GM12878 (cell line): ENCODE results near the gene SERP1. TPM values are rescaled to one million over a fixed set of nuclear protein-coding genes. Genes with fewer than 3 reads are reported as not detected.

Experiments used
- BHLHE40 ChIP-seq, 2 experiments: fragments of 450-650 bp in 1 of 2; IDR thresholded peaks; 2 replicates each; pipeline ENCODE4 v1.6.1; 2011 to 2017; ENCODE audit warnings: low read depth in 2 of 2, borderline replicate concordance in 1 of 2, improper control_type of control experiment in 1 of 2, low read length in 1 of 2, mild to moderate bottlenecking in 1 of 2
- CBFB ChIP-seq: IDR thresholded peaks from 2 replicates; pipeline ENCODE4 v1.6.1; 2016; ENCODE audit warnings: antibody characterized with exemption, low read depth
- CBX5 ChIP-seq: sonication (generic); IDR thresholded peaks from 2 replicates; pipeline ENCODE4 v1.6.1; 2016; ENCODE audit warnings: low read depth, moderate library complexity, mild to moderate bottlenecking, inconsistent platforms
- DPF2 ChIP-seq: fragments of 450-650 bp; IDR thresholded peaks from 2 replicates; pipeline ENCODE4 v1.6.1; 2017; ENCODE audit warnings: mild to moderate bottlenecking
- GATAD2B ChIP-seq: fragments of 450-650 bp; conservative IDR thresholded peaks from 2 replicates; pipeline ENCODE4 v1.6.1; 2017; ENCODE audit warnings: low read depth, mild to moderate bottlenecking, moderate library complexity
- HDGF ChIP-seq: fragments of 450-650 bp; IDR thresholded peaks from 2 replicates; pipeline ENCODE4 v1.6.1; 2016; ENCODE audit warnings: antibody characterized with exemption
- NR2C2 ChIP-seq: IDR thresholded peaks from 2 replicates; pipeline ENCODE4 v1.6.1; 2011; ENCODE audit warnings: borderline replicate concordance, low read depth; ENCODE audit not compliant: control insufficient read depth, insufficient read length
- PML ChIP-seq: IDR thresholded peaks from 2 replicates; pipeline ENCODE4 v1.6.1; 2012; ENCODE audit warnings: low read length, inconsistent platforms
- SRF ChIP-seq, 2 experiments: IDR thresholded peaks; 2 replicates each; pipeline ENCODE4 v1.6.1; 2011; ENCODE audit warnings: low read depth in 2 of 2, low read length in 2 of 2, mild to moderate bottlenecking in 1 of 2, moderate library complexity in 1 of 2
- ZBED1 ChIP-seq: IDR thresholded peaks from 2 replicates; pipeline ENCODE4 v1.6.1; 2016; ENCODE audit warnings: borderline replicate concordance
- ZNF217 ChIP-seq: fragments of 450-650 bp; IDR thresholded peaks from 2 replicates; pipeline ENCODE4 v1.6.1; 2017; ENCODE audit warnings: antibody characterized with exemption, mild to moderate bottlenecking
- polyA plus RNA-seq, 11 experiments: library from polyadenylated mRNA; depleted of rRNA in 4 of 11; unstranded in 6 of 11; stranded (reverse) in 5 of 11; fragments of >200 nt; fragmentation: Nextera tagmentation in 4 of 11; fragmentation: Illumina TruSeq in 1 of 11; extraction: Ambion mirVana in 4 of 11; extraction: Trizol in 1 of 11; gene quantifications; 1 replicate in 1 of 11; 2 replicates in 10 of 11; pipeline versions ENCODE4 v1.2.1 to v1.2.3, GENCODE V29; 2011 to 2016; ENCODE audit warnings: inconsistent platforms in 2 of 11, missing spikeins in 2 of 11, low read depth in 1 of 11
- total RNA-seq, 4 experiments: library from RNA; depleted of rRNA in 3 of 4; stranded (reverse); fragments of >200 nt in 3 of 4; fragmentation: Illumina TruSeq in 1 of 4; extraction: Trizol in 1 of 4; gene quantifications; 2 replicates each; pipeline versions ENCODE4 v1.2.1 to v1.2.3, GENCODE V29; 2013 to 2021
- TF ChIP-seq, protein P1 (sequence below): fragments of 450-650 bp; IDR thresholded peaks from 2 replicates; pipeline ENCODE4 v1.6.1; 2017; ENCODE audit warnings: borderline replicate concordance
- TF ChIP-seq, protein P2 (sequence below): fragments of 450-650 bp; IDR thresholded peaks from 2 replicates; pipeline ENCODE4 v1.6.1; 2017; ENCODE audit warnings: mild to moderate bottlenecking, moderate library complexity
- TF ChIP-seq, protein P3 (sequence below): IDR thresholded peaks from 2 replicates; pipeline ENCODE4 v1.6.1; 2011; ENCODE audit warnings: low read depth, mild to moderate bottlenecking, low read length, moderate library complexity, borderline replicate concordance; ENCODE audit errors: extremely low read depth
- TF ChIP-seq, protein P4 (sequence below): fragments of 450-650 bp; IDR thresholded peaks from 2 replicates; pipeline ENCODE4 v1.6.1; 2016; ENCODE audit warnings: mild to moderate bottlenecking
- TF ChIP-seq, protein P5 (sequence below): fragments of 450-650 bp; IDR thresholded peaks from 2 replicates; pipeline ENCODE4 v1.6.1; 2017; ENCODE audit warnings: mild to moderate bottlenecking

SERP1 gene
- total and polyA plus RNA-seq, 10 of the 15 experiments (the other 5 are each of a cell fraction or from before 2014, with no cell fraction given) = 31.1 to 242 (median 87.0) TPM

DNA sequence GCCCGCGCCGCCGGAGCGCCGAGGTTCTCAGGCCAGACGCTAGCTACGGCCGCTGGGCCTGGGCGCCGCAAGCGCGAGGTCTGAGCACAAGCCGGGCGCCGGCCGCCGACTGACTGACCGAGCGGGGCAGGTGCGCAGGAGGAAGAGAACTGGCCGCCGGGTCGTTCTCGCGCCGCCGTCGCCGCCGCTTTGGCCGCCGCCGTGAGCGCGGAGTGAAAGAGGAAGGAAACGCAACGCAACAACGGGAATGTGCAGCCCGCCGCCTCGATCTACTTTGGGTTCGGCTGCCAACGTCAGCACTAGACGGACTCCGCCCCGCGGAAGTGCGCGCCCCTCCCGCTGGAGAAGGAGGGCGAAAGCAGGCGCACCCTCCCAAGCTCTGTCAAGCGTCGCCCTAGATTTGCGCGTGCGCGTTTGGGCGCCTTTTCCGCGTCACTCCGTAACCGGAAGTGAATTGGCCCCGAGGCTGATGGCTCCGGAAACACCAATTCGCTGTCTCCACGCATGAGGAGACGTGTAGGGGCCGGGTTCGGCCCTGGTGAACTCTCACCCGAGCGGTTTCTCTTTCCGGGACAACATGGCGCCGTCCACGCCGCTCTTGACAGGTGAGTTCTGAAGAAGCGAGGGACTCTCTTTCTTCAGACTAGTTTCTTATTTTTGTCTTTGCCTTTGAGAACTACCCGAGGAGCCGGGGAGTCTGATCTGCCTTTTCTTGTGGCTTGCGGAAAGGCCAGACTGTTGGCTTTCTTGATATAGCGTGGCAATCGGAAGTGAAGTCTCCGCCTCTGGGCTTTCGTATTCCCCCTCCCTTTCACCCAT is at the start of gene SERP1, which contains the start of gene EIF2A (continued):
- TF ChIP-seq, protein P1, sequence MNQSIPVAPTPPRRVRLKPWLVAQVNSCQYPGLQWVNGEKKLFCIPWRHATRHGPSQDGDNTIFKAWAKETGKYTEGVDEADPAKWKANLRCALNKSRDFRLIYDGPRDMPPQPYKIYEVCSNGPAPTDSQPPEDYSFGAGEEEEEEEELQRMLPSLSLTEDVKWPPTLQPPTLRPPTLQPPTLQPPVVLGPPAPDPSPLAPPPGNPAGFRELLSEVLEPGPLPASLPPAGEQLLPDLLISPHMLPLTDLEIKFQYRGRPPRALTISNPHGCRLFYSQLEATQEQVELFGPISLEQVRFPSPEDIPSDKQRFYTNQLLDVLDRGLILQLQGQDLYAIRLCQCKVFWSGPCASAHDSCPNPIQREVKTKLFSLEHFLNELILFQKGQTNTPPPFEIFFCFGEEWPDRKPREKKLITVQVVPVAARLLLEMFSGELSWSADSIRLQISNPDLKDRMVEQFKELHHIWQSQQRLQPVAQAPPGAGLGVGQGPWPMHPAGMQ = no peak
- TF ChIP-seq, protein P2, sequence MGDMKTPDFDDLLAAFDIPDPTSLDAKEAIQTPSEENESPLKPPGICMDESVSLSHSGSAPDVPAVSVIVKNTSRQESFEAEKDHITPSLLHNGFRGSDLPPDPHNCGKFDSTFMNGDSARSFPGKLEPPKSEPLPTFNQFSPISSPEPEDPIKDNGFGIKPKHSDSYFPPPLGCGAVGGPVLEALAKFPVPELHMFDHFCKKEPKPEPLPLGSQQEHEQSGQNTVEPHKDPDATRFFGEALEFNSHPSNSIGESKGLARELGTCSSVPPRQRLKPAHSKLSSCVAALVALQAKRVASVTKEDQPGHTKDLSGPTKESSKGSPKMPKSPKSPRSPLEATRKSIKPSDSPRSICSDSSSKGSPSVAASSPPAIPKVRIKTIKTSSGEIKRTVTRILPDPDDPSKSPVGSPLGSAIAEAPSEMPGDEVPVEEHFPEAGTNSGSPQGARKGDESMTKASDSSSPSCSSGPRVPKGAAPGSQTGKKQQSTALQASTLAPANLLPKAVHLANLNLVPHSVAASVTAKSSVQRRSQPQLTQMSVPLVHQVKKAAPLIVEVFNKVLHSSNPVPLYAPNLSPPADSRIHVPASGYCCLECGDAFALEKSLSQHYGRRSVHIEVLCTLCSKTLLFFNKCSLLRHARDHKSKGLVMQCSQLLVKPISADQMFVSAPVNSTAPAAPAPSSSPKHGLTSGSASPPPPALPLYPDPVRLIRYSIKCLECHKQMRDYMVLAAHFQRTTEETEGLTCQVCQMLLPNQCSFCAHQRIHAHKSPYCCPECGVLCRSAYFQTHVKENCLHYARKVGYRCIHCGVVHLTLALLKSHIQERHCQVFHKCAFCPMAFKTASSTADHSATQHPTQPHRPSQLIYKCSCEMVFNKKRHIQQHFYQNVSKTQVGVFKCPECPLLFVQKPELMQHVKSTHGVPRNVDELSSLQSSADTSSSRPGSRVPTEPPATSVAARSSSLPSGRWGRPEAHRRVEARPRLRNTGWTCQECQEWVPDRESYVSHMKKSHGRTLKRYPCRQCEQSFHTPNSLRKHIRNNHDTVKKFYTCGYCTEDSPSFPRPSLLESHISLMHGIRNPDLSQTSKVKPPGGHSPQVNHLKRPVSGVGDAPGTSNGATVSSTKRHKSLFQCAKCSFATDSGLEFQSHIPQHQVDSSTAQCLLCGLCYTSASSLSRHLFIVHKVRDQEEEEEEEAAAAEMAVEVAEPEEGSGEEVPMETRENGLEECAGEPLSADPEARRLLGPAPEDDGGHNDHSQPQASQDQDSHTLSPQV = no peak
- peak; percentile 38 for TF ChIP-seq NR2C2
- TF ChIP-seq CBFB = peak; percentile 56; the same call in 1 of the 2 replicates
- no peak; the same call in 1 of the 2 replicates for TF ChIP-seq CBX5
- TF ChIP-seq ZBED1 = no peak; the same call in 1 of the 2 replicates
- peak; percentile 89 for TF ChIP-seq GATAD2B
- TF ChIP-seq, protein P3, sequence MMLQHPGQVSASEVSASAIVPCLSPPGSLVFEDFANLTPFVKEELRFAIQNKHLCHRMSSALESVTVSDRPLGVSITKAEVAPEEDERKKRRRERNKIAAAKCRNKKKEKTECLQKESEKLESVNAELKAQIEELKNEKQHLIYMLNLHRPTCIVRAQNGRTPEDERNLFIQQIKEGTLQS = peak; percentile 58; the same call in 1 of the 2 replicates
- peak; percentile 88 for TF ChIP-seq DPF2
- peak; percentile 84 for TF ChIP-seq HDGF
- no peak for TF ChIP-seq ZNF217
- TF ChIP-seq PML = peak; percentile 95
- peak in 1 of 2 experiments; percentile 75; a peak in 2 of 4 replicates for TF ChIP-seq SRF (IDR thresholded peaks at IDR 0.05; ENCODE audit: low read depth in 2 of 2, low read length in 2 of 2)
- TF ChIP-seq, protein P4, sequence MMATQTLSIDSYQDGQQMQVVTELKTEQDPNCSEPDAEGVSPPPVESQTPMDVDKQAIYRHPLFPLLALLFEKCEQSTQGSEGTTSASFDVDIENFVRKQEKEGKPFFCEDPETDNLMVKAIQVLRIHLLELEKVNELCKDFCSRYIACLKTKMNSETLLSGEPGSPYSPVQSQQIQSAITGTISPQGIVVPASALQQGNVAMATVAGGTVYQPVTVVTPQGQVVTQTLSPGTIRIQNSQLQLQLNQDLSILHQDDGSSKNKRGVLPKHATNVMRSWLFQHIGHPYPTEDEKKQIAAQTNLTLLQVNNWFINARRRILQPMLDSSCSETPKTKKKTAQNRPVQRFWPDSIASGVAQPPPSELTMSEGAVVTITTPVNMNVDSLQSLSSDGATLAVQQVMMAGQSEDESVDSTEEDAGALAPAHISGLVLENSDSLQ = peak; percentile 91; the same call in 1 of the 2 replicates
- TF ChIP-seq BHLHE40 (IDR thresholded peaks at IDR 0.05; ENCODE audit: borderline replicate concordance in 1 of 2, low read depth in 2 of 2, low read length in 1 of 2) = peak in 1 of 2 experiments; percentile 70; a peak in 2 of 4 replicates
- TF ChIP-seq, protein P5, sequence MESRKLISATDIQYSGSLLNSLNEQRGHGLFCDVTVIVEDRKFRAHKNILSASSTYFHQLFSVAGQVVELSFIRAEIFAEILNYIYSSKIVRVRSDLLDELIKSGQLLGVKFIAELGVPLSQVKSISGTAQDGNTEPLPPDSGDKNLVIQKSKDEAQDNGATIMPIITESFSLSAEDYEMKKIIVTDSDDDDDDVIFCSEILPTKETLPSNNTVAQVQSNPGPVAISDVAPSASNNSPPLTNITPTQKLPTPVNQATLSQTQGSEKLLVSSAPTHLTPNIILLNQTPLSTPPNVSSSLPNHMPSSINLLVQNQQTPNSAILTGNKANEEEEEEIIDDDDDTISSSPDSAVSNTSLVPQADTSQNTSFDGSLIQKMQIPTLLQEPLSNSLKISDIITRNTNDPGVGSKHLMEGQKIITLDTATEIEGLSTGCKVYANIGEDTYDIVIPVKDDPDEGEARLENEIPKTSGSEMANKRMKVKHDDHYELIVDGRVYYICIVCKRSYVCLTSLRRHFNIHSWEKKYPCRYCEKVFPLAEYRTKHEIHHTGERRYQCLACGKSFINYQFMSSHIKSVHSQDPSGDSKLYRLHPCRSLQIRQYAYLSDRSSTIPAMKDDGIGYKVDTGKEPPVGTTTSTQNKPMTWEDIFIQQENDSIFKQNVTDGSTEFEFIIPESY = no peak
